ENCODE measurements around the gene ADAMTS20.

- TF ChIP-seq POLR2AphosphoS5 (IDR thresholded peaks at IDR 0.05; ENCODE audit: borderline replicate concordance, low read depth, low read length) (no peak), EZH2 (IDR thresholded peaks at IDR 0.05) (no peak)
Measured at GRCh38 chr12:43425361-43425760, 126.6 kb downstream of the ADAMTS20 start.

Data from SK-N-MC (cell line).